GM21367 (cell line): Measurements from ENCODE around the gene SETD1A.
"Not testable (repeated sequence)": the region's sequence is repeated elsewhere in the genome, so short reads cannot be mapped to it uniquely, and the experiment has no call there.

Experiments used
- ATAC-seq: cut with Tn5 transposase; IDR thresholded peaks from one replicate; pipeline ENCODE4 v1.9.1; 2021; ENCODE audit not compliant: unreplicated experiment

The SETD1A gene

DNA sequence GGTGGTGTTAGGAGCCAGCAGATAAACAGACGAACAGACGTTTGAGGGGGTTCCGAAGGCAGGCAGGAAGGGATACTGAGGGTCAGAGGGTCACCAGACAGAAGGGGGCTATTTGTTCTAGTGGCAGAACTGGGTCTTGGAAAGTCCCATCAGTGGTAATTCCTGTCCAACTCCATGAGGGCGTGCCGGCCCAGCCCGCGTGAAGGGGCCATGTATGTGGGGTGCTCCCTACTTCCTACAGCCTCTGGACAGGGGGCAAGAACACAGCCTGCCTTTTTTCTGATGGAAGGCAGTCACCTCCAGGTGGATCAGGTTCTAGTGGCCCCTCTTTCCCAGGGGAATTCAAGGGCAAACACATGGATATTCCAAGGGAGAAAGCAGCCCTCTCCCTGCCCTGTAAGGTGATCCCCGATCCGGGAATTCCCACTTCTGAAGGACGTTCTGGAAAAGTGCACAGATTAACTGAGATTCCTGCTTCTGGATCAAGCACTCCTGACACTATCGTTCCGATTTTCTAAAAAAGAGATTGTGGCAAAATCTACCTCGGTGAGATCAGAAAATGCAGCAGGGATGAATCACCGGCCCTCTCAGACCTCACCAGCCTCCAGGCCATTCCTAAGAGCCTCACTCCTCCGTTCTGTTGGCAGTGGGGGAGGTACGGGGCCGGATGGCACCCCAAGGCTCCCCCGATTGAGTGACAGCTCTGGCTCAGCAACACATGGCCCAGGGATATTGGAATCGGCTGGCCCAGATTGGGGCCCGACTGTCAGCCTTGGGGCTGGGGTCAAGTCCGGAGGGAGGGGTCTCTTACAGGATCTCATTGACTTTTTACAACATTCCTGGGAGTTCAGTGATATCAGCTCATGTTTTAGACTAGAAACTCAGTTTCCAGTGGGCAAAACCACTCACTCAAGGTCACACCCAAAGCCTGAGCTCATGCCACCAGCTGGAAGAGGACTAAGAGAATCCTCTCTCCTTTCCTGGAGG is 40.5 kb downstream of the SETD1A start:
- ATAC-seq: no peak

DNA sequence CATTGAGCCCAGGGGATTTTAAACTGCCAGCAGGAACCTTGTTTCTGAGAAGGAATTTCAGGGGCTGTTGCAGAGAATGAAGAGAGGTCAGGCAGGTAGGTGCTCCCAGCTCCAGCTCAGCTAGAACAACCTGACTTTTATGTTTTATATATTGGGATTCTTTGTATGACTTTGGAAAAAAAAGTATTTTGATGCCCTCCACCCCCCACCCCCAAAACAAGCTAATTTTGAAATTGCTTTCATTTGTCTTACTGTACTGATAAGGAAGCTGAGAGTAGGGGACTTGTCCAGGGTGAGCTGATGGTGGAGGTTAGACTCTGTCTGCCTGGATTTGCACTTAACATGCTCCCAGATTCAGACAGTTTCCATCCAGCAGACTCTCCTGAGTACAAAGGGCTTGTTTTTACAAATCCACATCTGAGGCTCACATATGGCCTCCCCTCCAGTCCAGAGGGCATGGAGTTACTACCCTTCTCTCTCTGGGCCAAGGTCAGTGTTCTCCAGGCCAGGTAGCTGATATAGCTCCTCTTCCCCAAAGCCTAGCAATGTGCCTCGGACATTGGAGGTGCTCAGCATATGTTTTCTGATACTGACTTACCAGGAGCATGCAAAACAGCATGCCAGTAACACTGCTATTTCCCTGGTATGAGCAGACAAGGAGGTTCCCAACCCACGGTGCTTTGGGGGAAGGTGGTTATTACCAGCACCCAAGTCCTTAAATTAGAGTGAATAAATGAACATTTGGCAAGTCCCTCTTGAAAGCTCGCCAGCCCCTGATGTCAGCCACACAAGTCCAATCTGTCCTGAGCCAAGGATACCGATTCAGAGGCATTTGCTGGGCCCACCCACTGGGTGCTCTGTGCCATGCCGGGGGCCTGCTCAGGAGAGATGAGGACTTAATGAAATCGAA is 41.6 kb downstream of the SETD1A start:
- ATAC-seq: no peak

DNA sequence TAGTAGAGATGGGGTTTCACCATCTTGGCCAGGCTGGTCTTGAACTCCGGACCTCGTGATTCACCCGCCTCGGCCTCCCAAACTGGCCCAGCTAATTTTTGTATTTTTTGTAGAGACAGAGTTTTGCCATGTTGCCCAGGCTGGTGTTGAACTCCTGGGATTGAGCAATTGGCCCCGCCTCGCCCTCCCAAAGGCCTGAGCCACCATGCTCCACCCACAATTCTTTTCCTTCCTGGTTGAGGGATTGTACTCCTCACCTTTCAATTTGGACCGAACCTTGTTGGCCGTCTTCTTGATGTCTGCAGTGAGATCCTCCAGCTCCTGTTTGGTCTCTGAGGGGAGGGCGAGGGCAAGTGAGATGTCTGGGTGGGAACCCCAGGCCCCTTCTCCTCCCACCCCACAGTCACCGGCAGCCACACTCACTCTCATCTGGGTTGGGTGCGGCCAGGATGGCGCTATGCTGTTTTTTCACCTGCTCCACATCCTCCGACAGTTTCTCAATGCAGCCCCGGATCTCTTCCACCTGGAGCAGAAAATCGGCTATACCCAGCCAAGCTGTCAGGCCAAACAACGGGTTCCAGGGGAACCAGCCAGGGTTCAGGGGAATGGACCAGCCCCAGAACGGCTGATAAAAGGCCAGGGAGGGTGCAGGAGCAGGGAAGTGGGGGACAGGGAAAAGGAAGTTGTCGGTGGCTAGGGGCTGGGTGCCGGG is 43.3 kb downstream of the SETD1A start:
- no peak for ATAC-seq

DNA sequence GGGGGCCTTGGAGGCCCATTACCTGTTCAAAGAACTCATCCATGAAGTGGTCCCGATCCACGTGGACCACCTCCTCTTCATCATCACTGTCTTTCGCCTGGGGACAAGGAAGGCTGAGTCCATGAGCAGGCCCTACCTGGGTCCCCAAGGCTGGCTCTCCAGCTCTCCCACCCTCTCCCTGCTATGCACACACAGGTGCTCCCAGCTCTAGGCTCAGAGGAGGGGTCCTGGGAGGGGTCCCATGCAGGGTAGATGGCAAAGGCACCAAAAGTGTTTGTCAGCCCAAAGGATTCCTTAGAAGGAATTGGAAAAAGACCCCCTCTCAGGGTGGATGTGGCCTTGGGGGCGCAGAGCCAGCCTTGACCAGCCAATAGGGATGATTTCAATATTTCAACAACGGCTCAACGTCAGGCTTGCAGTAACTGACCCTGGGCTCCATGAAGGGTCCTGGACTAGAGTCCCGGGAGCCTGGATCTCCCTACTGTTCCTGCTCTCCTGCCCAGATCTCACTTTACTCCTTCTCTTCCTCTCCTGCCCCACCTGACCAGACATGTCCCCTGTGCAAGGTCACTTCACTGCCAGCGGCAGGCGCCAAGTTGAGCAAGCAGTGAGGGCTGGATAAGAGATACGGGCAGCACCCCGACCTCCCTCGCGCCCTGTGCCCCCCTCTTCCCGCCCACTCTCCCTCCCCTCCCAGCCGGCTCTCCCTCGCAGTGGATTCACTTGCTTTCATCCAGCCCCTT is 44.1 kb downstream of the SETD1A start:
- ATAC-seq: no peak

DNA sequence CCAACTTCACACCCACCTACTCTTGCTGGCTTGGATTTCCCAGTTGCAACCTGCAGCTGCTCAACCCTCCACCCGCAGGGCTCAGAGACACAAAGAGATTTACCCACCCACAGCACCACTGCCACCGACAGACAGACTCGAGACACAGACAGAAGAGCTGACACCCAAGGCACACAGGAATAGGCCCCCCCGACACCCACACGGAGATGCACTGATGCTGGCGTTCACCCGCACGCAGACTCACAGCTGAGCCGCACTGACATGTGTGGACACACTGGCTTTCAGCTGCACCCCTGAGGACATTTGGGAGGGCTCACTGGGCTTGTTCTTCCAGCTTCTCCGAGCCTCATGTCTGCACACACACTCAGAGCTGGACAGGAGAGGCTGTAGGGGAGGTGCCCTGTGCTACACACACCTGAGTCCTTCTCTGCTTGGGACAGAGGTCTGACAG is 44.7 kb downstream of the SETD1A start:
- no peak for ATAC-seq

DNA sequence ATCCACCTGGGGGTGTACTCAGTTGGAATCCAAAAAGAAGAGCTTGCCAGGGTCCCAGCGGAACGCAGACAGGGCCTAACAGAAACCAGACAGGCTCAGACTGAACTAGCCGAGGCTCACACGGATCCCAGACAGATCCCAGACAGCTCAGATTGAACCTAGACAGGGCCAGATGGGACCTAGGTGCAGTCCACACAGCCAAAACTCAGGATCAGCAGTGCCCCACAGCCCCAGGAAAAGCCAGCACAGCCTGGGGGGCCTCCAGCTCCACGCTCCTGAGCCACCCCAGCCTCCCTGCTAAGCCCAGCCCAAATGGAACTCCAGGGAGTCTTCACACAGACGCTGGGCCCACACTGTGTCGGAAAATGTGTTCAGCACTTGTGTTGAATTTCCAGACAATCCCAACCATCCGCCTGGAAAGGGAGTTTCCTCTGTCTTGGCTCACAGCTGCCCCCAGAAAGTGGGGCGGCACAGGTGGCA is 45.3 kb downstream of the SETD1A start:
- no peak for ATAC-seq

DNA sequence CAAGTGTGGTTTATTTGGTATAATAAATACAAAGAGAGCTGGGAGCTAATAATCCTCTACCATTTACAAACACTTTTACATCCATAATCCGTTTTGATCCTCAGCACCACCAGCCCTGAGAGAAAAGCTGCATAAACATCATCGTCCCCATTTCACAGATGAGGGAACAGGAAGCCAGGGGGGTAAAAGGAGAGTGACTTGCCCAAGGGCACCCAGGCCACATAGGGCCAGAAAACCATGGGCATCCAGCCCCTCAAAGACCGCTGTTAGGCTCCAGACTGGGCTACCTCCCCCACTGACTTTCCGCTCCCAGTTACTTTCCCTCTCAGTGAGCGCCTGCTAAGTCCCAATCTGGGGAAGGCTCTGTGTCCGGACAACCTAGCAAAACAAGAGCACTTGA is 46.2 kb downstream of the SETD1A start:
- no peak for ATAC-seq

DNA sequence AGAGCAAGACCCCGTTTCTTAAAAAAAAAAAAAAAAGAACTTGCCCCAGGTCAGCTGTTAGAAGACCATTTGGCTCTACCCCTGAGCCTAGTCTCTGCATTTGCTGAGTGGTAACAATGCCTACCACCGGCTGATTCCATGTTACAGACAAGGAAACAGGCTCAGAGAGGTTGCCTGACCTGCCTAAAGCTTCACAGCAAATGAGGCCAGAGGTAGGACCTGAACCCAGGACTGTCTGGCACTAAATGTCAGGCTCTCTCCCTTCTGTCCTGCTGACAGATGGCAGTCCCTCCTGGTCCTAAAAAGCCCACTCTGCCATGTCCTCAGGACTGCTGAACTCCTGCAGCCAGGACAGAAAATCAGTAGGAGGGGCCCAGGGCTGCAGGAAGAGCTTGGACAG is 47.1 kb downstream of the SETD1A start:
- ATAC-seq: no peak

DNA sequence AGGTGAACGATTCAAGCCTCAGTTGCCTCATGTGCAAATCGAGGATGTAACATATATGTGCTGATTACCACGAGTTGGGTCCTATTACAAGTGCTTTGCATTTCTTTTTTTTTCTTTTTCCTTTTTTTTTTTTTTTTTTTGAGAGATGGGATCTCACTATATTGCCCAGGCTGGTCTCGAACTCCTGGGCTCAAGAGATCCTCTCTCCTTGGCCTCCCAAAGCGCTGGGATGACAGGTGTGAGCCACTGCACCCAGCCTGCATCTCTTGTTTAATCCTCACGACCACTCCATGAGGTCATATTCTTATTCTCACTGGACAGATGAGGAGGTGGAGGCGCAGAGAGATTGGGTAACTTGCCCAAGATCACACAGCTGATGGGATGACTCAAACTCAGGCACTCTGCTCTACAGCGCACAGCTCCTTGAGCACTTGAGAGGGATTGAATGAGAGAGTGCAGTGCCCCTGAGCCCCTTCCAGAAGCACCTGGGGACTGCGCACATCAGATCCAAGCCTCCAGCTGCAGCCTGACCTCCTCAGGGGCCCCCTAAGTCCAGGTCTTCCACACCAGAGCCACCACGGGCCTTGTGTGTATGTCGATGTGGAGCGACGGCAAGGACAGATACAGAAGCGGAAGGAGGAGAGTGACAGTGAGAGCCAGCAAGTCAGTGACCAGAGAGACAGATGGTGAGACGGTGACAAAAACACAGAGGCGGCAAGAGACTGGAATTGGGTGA is 48.0 kb downstream of the SETD1A start:
- no peak for ATAC-seq

DNA sequence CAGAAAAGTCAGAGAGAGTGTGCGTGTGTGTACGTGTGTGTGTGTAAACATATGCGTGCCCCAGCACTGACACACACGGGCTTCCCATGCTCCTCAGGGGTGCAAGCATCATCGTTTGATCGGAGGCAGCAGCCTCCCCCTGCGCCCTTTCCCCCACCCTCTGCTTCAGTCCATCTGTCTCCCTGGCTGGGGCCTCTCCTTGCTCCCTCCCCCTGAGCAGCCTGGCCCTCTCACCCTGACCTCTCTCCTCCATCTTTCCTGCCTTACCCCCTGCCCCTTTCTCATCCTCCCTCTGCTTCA is 48.5 kb downstream of the SETD1A start:
- no peak for ATAC-seq

DNA sequence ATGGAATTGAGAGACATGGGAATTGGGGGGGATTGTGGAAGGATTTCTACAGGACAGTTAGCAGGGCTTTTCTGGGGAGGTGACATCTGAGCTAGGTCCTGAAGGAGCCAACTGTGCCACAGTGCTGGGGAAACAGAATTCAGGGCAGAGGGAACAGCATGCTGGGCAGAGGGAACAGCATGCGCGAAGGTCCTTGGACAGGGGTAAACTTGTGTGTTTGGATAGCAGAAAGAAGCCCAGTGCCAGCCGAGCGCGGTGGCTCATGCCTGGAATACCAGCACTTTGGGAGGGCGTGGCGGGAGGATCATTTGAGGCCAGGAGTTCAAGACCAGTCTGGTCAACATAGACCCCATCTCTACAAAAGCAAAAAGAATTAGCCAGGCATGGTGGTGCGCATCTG is 49.0 kb downstream of the SETD1A start:
- no peak for ATAC-seq

DNA sequence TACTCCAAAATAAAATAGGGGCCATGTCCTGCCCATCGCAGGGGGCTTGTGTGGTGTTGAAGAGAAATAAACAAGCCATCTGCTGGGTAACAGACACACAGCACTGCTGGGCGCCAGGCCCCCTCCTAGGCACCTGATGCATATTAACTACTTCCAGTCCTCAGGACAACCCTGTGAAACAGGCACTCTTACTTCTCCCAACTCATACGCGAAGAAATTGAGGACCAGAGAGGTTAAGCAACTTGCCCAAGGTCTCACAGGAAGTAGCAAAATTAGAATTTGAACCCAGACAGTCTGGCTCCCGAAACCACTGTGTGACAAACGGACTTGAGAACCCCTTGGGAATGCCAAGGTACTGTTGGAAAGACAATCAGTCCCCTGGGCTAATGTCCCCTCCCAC is 50.1 kb downstream of the SETD1A start:
- ATAC-seq: no peak

DNA sequence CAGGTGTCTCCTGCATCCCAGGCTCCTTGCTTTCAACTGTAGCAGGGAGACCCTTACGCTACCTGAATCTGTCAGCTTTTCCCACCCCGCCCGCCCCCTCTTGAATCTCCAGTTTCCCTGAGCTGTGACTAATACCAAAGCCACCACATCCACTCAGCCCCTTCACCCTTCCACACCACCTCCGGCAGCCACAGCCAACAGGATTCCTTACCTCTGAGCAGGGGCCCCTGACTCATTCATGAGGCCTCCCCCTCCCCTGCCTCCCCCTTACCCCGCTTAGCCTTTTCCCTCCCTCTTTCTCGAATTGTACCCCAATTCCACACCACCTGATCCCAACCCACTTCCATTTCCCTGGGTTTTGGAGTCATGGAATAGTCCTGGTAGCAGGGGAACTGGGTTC is 50.6 kb downstream of the SETD1A start:
- ATAC-seq: no peak

DNA sequence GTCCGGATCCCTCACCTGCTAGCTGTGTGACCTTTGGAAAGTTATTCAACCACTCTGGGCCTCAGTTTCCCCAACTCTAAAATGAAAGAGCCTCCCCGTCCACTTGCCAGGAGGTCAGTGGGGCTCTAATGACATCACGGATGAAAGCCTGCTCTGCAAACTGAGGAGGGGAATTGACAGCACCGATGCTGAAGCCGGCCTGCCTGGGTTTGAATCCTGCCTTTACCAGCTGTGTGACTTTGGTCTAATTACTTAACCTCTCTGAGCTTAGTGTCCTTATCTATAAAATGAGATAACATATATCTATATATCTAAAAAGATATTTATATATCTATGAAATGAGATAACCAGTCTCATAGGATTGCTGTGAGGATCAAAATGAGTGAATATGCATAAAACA is 51.0 kb downstream of the SETD1A start:
- ATAC-seq: no peak

DNA sequence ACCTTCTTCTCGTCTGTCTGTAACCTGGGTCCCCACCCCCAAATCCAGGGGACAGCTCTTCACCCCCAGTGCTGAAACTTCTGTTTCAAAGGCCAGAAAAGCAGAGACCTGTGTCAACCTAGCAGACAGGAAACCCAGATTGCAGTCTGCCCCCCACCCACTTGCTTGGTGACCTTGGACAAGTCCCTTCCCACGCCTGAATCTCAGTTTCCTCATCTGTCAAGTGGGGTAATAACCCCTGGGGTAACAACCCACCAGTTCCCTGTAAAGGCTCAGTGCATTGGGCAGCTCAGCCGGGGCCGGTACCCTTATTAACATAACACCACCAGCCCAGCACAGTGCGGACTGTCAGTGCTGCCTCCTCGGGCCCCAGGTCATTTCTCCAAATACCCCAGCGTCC is 51.6 kb downstream of the SETD1A start:
- no peak for ATAC-seq

DNA sequence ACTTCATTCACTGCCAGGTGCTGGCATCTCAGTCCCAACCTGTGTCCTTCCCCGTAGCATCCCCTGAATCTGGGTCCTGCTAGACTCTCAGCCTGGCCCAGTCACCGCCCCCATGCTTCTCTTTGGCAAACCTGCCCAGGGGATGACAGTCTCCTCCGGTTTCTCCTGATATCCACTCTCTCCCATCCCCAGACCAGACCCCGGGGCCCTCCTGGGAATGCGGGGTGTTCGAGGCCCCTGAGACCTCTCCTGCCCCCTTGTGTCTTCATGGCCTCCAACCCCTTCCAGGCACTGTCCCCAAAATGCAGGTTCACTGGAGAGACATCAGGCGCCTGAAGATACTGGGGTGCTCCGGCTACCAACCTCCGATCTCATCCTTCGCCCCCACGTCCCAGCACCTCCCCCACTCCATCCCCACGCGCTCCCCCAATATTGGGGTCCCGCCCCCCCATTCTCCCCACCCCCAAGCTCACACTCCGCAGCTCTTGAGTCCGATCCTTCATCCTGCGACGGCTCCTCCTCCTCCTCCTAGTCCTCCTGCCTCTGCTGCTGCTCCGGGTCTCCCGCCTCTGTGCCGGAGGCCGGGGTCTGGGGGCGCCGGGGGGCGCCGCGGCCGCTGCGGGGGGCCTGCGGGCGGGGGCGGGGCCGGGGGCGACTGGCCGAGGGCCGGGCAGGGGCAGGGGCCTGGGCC is 52.5 kb downstream of the SETD1A start:
- ATAC-seq: no peak

DNA sequence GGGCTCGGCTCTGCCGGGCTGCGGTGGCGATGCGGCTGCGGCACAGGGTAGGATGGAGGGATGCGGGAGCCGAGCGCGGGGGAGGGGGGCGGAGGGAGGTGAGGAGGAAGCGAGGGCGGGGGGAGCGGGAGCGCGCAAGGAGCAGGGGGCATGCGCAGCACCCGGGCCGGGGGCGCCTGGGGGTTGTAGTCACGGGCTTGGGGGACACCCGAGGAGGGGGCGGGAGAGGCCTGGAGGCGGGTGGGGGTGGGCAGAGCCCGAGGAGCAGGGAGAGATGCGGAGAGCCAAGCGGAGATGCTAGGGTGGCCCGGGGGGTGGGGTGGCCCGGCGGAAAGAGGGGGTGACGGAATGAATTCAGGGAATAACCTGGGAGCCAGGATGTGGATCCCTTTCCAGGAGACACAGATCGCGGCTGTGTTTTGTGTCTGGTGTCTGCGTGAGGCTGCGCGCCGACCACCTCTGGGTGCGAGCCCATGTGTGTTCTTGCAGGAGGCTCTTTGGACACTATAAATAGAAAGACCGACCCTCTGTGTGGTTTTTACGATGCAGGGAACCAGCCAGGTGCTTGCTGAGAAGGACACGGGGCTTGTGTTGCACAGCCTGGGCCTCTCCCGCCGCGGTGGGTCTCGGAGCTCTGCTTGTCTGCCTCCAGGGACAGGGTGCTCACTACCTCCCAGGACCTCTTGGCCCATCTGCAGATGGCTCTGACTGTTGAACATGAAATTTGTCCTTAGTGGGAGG is 53.2 kb downstream of the SETD1A start, which contains the start of gene STX1B:
Gene STX1B (minus strand): TSS at position 54 of the 741 bp plus-strand sequence. CDS start 242 bp downstream, outside the sequence.
- no peak for ATAC-seq

DNA sequence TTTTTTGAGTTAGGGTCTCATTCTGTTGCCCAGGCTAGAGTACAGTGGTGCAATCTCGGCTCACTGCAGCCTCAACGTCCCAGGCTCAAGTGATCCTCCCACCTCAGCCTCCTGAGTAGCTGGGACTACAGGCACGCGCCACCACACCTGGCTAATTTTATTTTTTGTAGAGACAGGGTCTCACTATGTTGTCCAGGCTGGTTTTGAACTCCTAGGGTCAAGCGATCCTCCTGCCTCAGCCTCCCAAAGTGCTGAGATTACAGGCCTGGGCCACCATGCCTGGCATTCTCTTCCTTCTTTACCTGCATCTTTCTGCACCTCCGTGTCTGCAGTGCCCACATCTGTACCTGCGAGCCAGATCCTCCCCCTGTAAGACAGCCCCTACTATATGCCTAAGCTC is 54.3 kb downstream of the SETD1A start:
- ATAC-seq: not testable (repeated sequence)
